Measurements from ENCODE around the gene EPDR1. TPM values are rescaled to one million over a fixed set of nuclear protein-coding genes. Genes with fewer than 3 reads are reported as not detected.
"Not testable (repeated sequence)": the region's sequence is repeated elsewhere in the genome, so short reads cannot be mapped to it uniquely, and the experiment has no call there.

EPDR1 gene
- total RNA-seq, 4 donors from 2014 or later: 43.5 to 45.7 (median 45.0) TPM

DNA sequence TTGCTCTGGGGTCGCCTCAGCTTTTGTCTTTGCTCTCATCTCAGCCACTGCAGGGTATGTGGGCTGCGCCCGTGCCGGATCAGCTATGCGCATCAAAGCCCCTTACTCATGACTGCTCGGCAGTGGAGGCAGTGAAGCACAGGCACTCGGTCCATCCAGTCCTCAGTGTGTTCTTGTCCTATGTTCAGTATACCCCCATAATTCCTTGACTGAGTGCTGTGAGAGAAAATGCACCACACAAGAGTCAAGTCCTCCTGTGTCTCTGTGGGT is 27.4 kb downstream of the EPDR1 start:
- TF ChIP-seq, protein P1, sequence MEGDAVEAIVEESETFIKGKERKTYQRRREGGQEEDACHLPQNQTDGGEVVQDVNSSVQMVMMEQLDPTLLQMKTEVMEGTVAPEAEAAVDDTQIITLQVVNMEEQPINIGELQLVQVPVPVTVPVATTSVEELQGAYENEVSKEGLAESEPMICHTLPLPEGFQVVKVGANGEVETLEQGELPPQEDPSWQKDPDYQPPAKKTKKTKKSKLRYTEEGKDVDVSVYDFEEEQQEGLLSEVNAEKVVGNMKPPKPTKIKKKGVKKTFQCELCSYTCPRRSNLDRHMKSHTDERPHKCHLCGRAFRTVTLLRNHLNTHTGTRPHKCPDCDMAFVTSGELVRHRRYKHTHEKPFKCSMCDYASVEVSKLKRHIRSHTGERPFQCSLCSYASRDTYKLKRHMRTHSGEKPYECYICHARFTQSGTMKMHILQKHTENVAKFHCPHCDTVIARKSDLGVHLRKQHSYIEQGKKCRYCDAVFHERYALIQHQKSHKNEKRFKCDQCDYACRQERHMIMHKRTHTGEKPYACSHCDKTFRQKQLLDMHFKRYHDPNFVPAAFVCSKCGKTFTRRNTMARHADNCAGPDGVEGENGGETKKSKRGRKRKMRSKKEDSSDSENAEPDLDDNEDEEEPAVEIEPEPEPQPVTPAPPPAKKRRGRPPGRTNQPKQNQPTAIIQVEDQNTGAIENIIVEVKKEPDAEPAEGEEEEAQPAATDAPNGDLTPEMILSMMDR (IDR thresholded peaks at IDR 0.05): no peak
- no peaks in the 10 kb centered on the region for H3K27me3 ChIP-seq
- WGBS, 2 donors: 89 to 93% methylated on average over 7 of the region's 7 CpGs
- no peak for DNase-seq (ENCODE audit: low spot score in 2 of 2)
- H3K9me3 ChIP-seq: no peaks in the 10 kb centered on the region
- no peak overlapping the region for H3K4me3 ChIP-seq
- peaks cover 3 to 37% (median 13%) of the 10 kb centered on the region in 4 donors for H3K4me1 ChIP-seq
- H3K27ac ChIP-seq: no peak overlapping the region
- H3K36me3 ChIP-seq: peaks cover 0 to 40% (median 0%) of the 10 kb centered on the region in 3 donors

DNA sequence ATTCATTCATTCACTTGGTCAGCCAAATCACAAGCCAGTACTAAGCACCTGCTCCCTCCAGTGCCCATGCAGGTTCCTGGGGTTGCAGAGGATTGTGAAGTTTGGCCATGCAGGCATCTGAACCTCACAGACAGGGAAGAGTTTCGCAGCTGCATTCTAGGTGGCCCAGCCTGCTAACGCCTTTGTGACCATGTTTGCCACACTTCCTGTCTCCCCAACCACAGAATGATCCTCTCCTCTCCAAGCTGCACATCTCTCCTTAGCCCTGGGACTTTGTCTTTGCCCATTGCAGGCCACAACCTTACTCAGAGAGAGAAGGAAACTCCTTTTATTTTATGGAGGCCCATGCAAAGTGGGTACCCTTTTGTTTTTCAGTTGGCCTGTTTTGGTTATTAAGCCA is 31.8 kb downstream of the EPDR1 start:
- DNase-seq (ENCODE audit: low spot score in 2 of 2): no peak
- peaks cover 0 to 46% (median 0%) of the 10 kb centered on the region in 3 donors for H3K36me3 ChIP-seq
- TF ChIP-seq POLR2A (IDR thresholded peaks at IDR 0.05): no peak
- TF ChIP-seq, protein P1 (IDR thresholded peaks at IDR 0.05): no peak
- TF ChIP-seq EP300 (IDR thresholded peaks at IDR 0.05): no peak
- no peak overlapping the region for H3K4me3 ChIP-seq
- WGBS, 2 donors: 79 to 86% methylated on average over 2 of the region's 2 CpGs
- no peaks in the 10 kb centered on the region for H3K9me3 ChIP-seq
- H3K27me3 ChIP-seq: no peaks in the 10 kb centered on the region
- H3K4me1 ChIP-seq: peaks cover 0 to 7% (median 0%) of the 10 kb centered on the region in 4 donors
- no peak overlapping the region for H3K27ac ChIP-seq

DNA sequence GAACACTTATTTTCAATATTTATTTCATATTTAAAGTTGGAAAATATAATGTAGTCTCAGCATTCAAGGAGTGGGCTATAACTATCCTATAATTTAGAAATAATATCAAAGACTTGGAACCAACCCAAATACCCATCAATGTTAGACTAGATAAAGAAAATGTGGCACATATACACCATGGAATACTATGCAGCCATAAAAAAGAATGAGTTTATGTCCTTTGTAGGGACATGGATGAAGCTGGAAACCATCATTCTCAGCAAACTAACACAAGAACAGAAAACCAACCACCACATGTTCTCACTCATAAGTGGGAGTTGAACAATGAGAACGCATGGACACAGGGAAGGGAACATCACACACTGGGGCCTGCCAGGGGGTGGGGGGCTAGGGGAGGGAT is 33.8 kb downstream of the EPDR1 start:
- not testable (repeated sequence) for H3K4me1 ChIP-seq; H3K27ac ChIP-seq; DNase-seq (ENCODE audit: low spot score in 2 of 2); H3K9me3 ChIP-seq; H3K27me3 ChIP-seq; H3K4me3 ChIP-seq
- WGBS, 2 donors: 92 to 100% methylated on average over 1 of the region's 1 CpG
- peaks cover 0 to 40% (median 0%) of the 10 kb centered on the region in 3 donors for H3K36me3 ChIP-seq

DNA sequence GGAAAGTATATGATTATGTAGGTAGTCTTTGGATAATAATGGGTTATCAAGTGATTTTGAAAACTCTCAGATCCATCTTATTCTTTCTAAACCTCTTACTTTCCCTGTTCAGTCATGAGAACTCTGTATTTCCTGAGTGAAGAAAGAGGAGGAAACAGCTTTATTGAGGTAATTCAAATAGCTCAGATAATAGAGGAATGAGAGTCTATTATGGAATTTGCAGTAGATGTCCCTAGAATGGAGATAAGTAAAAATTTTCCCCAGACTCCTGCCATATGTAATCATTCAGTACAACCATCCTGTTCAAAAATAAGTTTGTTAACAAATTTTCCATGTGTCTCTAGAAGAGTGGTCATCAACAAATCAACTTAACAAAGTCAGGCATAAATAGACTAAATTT is 36.4 kb downstream of the EPDR1 start:
- Histone ChIP-seq H3K4me3 (no peak overlapping the region), H3K9me3 (no peaks in the 10 kb centered on the region), H3K36me3 (peaks cover 0 to 17% (median 0%) of the 10 kb centered on the region in 3 donors), H3K4me1 (no peaks in the 10 kb centered on the region), H3K27ac (no peak overlapping the region), H3K27me3 (no peaks in the 10 kb centered on the region)
- TF ChIP-seq, protein P1 (IDR thresholded peaks at IDR 0.05): no peak
- TF ChIP-seq EP300 (IDR thresholded peaks at IDR 0.05) (no peak), POLR2A (IDR thresholded peaks at IDR 0.05) (no peak)
- DNase-seq (ENCODE audit: low spot score in 2 of 2): no peak

DNA sequence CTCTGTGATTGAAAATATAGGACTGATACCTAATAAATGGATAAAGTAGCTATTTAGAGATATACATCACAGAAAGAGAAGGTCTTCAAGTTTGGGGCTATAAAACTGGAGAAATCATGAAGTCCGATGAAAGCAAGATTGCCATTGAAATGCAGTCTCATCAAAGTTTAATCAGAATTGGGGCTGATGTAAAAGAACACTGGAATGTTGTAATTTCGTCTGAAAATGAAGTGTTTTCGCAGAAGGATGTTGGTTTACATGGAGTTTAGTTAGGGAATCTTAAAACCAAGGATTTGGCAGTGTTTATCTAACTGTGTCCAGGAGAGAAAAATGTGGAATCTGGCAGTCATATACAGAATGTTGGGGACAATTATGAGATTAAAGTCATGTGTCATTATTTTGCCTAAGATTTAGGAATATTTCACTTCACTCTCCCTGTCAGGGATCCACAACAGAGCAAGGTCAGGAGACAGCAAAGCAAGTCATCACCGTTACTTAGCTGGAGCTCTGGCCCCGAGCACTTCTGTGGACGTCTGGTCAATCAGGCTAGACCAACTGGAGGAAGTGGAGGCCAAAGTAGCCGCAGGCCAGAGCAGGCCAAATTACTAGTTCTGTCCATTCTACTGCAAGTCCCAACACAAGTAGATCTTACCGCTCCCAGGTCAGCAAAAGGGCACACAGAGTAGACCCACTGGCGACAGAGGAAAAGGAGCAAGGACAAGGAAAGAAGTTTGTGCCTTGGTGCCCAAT is 37.0 kb downstream of the EPDR1 start:
- no peak for DNase-seq (ENCODE audit: low spot score in 2 of 2)
- no peak overlapping the region for H3K27ac ChIP-seq
- no peaks in the 10 kb centered on the region for H3K27me3 ChIP-seq

More for the DNA sequence above, 37.0 kb downstream of the EPDR1 start:
- Histone ChIP-seq H3K4me1 (no peaks in the 10 kb centered on the region), H3K36me3 (peaks cover 0 to 11% (median 0%) of the 10 kb centered on the region in 3 donors), H3K4me3 (no peak overlapping the region), H3K9me3 (no peaks in the 10 kb centered on the region)
- TF ChIP-seq POLR2A (IDR thresholded peaks at IDR 0.05): no peak
- TF ChIP-seq, protein P1 (IDR thresholded peaks at IDR 0.05): no peak
- TF ChIP-seq EP300 (IDR thresholded peaks at IDR 0.05): no peak
- WGBS, 2 donors: 89 to 96% methylated on average over 9 of the region's 9 CpGs

Measured in tibial nerve (tissue), 4 donors.